ENCODE data around the gene CMTR2. TPM values are rescaled to one million over a fixed set of nuclear protein-coding genes. Genes with fewer than 3 reads are reported as not detected.
"Not testable (repeated sequence)": the region's sequence is repeated elsewhere in the genome, so short reads cannot be mapped to it uniquely, and the experiment has no call there.

The CMTR2 gene, protein sequence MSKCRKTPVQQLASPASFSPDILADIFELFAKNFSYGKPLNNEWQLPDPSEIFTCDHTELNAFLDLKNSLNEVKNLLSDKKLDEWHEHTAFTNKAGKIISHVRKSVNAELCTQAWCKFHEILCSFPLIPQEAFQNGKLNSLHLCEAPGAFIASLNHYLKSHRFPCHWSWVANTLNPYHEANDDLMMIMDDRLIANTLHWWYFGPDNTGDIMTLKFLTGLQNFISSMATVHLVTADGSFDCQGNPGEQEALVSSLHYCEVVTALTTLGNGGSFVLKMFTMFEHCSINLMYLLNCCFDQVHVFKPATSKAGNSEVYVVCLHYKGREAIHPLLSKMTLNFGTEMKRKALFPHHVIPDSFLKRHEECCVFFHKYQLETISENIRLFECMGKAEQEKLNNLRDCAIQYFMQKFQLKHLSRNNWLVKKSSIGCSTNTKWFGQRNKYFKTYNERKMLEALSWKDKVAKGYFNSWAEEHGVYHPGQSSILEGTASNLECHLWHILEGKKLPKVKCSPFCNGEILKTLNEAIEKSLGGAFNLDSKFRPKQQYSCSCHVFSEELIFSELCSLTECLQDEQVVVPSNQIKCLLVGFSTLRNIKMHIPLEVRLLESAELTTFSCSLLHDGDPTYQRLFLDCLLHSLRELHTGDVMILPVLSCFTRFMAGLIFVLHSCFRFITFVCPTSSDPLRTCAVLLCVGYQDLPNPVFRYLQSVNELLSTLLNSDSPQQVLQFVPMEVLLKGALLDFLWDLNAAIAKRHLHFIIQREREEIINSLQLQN
- 20.7 and 21.1 TPM in 2 replicates for total RNA-seq

DNA sequence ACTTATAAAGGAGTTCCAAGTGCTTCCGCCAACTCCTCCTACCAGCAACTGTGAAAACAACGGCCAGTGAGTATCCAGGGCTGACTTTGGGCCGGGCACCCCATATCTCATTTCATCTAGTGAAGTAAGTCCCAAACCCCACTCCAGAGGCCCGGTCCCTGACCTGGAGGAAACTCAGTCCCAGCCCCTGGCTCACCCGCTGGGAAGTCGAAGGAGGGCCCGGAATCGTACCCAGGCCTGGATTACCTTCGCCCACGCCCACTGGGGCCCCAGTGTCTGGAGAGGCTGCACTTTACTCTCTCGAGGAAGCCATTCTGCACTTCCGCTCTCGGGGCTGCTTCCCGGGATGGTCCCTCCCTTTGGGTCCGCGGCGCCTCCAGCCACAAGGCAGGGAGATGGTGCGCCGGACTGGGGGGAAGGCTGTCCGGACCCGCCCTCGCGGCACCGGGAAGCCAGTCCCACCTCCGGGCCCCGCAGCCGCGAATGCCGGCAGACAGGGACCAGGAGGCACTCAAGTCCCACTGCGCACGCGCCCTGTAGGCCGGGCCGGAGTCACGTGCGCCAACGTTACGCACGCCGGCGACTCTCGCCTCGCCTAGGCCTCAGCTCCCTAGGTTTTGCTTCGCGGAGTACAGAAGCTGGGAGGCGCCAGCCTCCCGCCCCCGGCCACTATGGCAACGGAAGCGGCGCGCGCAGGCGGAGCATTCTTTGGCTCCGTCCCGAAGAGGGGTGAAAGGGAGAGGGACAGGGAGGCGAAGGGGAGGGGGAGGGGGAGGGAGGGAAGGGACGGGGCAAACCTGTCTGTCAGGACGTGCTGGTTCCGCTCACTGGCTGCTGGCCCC, at the start of gene CMTR2:
TSS of gene CMTR2 (minus strand) at position 513 of the 842 bp plus-strand sequence. CDS start 3,482 bp downstream, outside the sequence.
- intact Hi-C loops (cut with micrococcal nuclease): loop anchor here (1.0 to 5.0 kb wide), 4 partner anchors 173 to 803 kb away; partner anchors contain the start of genes DHX38, TXNL4B, VAC14 and ZNF23

DNA sequence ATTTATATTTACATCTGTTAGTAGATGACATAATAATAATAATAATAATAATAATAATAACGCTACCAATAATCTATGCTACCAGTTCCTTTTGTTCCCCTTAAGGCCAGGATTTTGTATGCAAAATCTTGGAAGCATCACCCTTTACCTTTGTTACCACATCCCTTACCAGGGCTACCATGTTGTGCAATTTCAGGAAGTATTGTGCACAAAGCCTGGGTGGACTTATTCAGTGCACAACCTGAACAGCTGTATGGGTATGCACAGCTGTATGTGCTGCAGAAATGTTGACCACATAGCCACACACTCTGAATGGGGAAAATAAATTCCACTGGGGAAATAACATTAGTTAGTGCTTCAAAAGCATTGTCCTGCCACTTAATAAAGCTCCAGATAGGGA, 49.4 kb upstream of the CMTR2 start:
- intact Hi-C loops (cut with micrococcal nuclease): no loop called here

DNA sequence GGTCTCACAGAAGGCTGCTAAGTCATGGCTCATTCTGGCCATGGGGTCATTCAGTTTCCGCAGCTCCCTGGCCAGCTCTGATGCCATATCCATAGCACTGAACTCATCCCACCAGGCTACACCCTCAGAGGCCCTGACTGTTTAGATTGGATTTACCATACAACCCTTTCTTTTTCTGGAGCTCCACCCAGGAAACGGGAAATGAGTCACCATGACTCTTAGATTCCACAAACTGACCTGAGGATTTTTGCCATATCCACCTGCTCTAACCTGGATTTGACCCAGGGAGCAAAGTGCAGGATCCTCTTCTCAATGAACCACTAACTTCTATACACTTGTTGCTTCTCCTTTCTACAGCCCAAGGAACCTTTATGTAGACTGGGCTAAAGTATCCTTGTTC, 49.0 kb upstream of the CMTR2 start:
- intact Hi-C loops (cut with micrococcal nuclease): no loop called here

DNA sequence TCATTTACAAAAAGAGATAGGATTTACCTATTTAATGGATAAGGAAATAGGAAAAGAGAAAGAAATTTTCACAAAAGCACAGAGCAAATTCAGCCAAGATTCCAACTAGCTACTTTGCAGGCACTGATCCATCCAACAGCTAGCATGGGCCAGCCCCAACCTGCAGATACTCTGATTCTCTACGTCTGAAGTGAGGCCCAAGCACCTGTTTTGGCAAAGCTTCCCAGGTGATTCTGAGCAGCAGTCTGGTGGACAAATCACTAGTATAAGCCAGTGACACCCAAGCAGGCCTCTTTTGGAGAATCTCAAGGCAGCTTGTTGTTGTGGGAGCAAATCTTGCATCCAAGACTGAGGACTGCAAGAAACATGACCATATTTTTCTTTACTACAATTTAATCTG, 48.4 kb upstream of the CMTR2 start:
- intact Hi-C loops (cut with micrococcal nuclease): no loop called here

DNA sequence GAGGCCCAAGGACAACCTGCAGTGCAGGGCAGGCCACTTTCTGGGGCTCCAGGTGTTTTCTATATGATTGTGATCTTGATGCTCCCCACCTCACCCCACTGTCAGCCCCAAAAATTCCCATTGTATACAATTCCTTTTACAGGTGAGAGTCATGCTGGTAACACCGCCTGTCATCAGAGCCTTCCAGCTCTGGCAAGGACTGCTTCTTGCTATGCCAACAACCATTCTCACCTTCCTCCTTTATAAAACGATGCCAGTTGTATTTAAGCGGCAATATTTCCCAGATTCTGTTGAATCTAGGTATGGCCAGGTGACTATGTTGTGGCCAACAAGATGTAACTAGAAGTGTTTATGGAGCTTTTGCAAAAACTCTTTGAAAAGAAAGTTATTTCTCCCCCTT, 38.9 kb upstream of the CMTR2 start:
- intact Hi-C loops (cut with micrococcal nuclease): no loop called here

DNA sequence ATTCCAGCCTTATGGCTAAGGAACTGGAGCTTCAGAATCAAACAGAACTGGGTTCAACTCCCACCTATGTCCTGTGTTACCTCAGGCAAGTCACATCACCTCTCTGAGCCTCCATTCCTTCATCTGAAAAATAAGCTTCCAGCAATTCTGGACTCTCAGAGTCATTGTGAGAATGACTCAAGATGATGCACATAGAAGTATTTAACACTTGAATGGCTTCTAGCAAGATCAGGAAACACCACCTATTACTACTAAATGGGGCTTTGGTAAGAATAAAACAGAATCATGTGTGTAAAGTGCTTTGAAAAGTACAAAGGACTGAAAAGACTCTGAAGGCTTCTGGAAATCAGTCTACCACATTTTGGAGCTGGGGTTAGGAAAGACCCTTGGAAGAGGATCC, 38.5 kb upstream of the CMTR2 start:
- intact Hi-C loops (cut with micrococcal nuclease): no loop called here

DNA sequence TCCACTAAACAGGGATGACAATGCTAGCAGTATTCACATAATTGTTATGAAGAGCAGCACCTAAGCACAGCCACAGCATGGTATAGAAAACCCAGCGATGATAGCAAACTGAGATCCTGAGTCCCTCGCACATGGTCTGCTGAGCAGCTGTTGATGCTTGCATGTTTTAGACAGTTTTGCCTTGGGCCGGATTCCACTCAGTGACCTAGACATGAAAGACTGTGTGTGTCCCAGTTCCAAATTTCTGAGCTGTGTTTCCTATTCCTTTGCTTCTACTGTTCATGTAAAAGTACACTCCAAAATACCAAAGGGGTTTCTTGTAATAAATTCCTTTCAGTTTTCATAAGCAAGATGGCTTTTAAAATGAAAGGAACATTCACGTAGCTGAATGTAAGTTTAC, 30.8 kb upstream of the CMTR2 start:
- intact Hi-C loops (cut with micrococcal nuclease): no loop called here

DNA sequence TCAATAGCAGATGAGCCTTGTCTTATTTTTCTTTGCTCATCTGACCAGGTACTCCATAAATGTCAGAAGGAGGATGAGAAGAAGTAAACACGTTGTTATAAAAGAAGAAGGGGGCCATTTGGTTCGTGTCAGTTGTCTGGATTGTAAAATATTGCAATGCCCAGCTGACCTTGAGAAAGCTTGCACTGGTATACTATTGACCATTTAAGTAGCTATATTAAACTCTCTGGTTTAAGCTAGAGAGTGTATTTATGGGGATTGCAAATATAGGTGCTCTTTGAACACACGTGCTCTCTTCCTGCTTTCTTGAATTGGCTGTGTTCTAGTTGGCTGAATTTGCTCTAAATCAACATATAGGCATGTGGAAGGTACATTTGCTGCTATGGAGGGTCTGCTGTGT, 26.1 kb upstream of the CMTR2 start:
- intact Hi-C loops (cut with micrococcal nuclease): no loop called here

DNA sequence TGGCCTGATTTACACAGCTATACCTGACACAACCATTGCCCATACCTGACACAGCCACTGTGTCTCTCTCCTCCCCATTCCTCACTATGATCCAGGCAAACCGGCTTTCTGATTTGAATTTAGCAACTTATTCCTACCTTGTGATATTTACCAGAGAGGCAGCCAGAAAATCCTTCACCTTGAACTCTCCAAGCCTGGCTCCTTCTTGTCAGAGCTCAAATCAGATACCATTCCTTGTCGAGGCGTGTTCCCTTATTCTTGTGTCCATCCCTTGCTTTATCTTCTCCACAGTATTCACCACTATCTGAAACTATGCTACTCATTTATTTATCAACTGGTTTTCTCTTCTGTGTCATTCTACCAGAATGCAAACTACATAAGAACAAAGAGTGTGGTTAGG, 24.4 kb upstream of the CMTR2 start:
- intact Hi-C loops (cut with micrococcal nuclease): not testable (repeated sequence)

DNA sequence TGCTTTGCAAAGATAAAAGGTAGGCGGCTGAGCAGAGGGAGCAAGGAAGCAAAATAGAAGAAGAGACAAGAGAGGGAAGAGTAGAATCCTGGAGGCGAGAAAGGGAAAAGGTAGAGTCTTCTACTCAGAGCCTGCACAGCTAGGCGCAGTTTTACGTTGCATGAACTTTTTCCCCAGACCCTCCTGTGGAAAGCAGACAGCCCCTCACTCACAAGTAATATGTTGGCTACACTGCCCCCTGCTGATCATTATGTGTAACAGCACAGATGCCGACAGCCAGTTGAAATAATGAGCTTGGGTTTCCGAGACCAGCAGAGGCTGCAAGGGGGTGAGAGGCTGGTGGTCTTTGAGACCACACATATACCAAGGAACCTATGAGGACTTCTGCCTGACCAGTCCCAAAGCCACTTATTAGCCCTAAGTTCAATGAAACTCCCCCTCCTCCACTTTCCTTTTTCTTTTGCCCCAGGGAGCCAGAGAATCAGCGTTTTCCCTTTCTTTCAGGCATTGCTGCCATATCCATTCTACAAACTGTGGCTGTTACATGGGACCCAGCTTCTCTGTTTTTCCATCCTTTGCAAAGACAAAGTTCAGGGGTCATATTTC, 22.5 kb upstream of the CMTR2 start:
- intact Hi-C loops (cut with micrococcal nuclease): no loop called here

DNA sequence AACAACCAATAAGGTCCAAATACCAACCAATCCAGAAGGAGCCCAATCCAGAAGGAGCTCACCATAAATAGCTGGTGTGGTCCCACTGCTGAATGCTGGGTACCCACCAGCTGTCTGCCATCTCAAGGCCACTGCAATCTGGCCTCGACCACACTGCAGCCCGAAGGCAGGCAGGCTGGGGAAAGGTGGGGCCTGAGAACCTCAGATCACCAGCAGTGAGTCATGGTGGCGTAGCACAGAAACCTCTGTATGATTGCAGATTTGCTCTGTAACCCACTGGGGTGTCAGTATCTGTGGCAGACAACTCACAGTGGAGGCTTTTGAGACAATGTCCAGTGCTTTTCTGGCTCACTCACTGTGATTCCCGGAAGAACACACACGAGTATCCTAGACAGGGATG, 14.7 kb upstream of the CMTR2 start:
- intact Hi-C loops (cut with micrococcal nuclease): no loop called here

DNA sequence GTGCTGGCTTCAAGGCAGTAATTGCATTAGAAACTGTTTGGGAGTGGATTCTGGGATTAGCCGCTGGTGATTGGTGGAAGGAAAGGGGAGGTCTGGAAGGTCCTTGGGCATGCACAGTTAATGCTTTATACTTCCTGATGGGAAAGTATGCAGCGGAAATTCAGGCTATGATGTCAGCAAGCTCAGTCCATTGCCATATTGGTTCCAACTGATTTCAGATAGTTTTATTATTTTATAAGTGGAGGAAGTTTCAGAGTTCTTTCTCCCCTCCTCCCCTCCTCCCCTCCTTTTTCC, 8.1 kb upstream of the CMTR2 start:
- intact Hi-C loops (cut with micrococcal nuclease): no loop called here

DNA sequence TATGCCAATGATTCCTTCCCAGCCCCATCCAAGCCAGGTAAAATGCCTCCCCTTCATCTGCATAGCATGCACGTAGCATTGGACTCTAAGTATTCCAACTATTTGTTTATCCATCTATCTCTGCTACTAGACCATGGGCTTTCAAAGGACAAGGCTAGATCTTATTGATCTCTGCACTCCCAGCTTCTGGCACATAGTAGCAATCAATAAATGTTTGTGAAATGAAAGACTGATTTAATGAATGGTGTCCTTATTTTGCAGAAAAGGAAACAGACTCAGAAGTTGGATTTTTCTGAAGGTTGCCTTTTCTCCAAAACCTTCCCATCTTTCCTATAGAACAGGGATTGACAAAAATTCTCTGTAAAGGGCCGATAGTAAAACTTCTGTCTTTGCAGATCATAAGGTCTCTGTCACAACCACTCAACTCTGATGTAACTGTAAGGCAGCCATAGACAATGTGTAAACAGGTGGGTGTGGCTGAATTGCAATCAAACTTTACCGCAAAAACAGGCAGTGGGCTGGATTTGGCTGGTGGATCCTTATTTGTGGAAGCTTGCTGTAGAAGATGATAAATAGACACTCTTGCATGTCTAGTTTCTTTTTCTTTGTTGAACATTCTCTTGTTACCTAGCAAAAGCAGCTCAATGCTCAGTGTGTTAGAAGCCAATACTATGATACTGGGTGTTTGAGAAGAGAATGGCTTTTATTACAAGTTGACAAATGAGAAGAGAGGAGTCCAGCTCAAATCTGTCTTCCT, 7.6 kb upstream of the CMTR2 start:
- intact Hi-C loops (cut with micrococcal nuclease): no loop called here

DNA sequence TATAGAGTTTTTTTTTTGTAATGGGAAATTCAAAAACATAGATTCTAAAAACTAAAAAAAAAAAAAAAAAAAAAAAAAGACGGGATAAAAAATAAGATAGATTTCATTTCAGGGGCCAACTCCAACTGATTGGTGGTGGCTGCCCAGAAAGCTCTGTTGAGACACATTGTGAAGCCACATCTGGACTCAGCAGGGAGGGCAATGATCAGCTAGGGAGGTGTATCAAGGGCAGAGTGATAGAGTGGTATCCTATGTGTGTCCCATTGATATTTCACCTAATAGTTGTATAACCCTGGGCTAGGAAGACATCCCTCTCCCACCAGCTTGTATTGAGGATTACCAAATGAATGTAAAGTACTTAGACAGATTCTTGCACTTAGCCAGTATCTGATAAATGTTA, 6.7 kb upstream of the CMTR2 start:
- intact Hi-C loops (cut with micrococcal nuclease): no loop called here

DNA sequence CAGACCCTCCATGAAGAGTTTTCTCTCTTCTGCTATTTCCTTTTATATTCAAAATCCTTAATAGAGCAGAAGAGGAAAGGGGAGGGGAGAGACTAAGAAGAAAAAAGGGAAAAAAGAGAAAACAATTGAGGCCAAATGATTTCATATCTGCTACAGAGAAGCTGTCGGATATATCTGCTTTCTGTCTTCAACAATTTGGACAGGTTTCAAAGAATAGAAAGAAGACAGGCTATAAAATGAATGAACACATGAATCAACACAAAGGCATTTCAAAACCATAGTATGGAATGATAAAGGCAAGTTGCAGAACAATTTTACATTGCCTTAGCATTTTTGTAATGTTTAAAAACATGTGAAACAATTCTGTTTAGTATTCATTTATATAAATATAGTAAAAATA, 4.7 kb upstream of the CMTR2 start:
- intact Hi-C loops (cut with micrococcal nuclease): no loop called here

DNA sequence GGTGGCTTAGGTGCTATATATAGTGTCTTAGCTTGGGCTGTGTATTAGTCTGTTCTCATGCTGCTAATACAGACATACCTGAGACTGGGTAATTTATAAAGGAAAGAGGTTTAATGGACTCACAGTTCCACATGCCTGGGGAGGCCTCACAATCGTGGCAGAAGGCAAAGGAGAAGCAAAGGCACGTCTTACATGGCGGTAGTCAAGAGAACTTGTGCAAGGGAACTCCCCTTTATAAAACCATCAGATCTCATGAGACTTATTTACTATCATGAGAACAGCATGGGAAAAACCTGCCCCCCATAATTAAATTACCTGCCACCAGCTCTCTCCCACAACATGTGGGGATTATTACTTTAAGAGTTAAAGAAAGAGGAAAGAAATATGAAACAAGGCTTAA, 2.9 kb upstream of the CMTR2 start:
- intact Hi-C loops (cut with micrococcal nuclease): not testable (repeated sequence)

DNA sequence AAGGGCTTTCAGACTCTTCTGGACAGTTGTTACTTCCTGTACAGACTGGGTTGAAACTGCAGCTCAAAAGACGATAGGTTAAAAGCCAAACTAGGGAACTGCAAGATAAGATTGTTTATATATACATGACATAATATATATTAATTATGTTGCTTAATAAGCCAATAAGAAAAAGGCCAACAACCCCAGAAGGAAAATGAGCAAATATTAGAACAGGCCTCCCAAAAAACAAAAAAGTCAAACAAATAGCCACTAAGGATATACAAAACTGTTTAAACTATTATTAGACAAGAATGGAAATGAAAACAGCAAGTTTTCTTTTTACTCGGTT, 495 bp upstream of the CMTR2 start:
- intact Hi-C loops (cut with micrococcal nuclease): loop anchor here (1.0 to 5.0 kb wide), 4 partner anchors 173 to 803 kb away; partner anchors contain the start of genes DHX38, TXNL4B, VAC14 and ZNF23

DNA sequence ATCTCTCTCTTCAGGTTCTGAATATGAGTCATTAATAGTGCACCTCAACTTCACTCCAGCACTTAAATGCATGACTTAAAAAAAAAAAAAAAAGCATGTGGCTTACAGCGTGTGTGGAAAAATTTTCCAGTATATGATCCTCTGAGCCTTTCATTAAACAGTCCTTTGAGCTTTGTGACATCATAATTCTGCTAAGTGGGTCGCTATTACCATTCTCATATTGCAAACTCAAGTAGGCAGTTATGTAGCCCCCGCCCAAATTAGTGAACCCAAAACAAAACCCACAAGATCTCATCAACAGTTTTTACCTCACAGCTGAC, 672 bp downstream of the CMTR2 start:
- intact Hi-C loops (cut with micrococcal nuclease): loop anchor here (5.0 kb wide), 2 partner anchors 174 to 804 kb away; partner anchors contain the start of genes DHX38, TXNL4B and ZNF23

DNA sequence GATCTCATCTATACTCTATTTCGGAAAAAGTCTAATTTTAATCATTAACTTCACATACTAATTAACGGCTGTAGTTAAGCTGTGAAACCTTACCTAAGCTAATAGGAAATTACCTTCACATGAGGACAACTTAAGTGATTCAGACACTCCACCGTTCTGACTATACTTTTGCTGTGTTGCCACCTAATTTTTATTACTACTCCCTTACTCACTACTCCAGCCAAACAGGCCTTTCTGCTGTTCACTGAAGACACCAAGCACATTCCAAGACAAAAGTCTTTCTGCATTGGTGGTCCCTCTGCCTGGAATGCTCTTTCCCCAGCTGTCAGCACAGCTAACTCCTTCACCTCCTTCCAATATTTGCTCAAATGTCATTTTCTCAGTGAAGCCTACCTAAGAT, 1.3 kb downstream of the CMTR2 start:
- intact Hi-C loops (cut with micrococcal nuclease): loop anchor here (5.0 kb wide), 2 partner anchors 174 to 804 kb away; partner anchors contain the start of genes DHX38, TXNL4B and ZNF23

DNA sequence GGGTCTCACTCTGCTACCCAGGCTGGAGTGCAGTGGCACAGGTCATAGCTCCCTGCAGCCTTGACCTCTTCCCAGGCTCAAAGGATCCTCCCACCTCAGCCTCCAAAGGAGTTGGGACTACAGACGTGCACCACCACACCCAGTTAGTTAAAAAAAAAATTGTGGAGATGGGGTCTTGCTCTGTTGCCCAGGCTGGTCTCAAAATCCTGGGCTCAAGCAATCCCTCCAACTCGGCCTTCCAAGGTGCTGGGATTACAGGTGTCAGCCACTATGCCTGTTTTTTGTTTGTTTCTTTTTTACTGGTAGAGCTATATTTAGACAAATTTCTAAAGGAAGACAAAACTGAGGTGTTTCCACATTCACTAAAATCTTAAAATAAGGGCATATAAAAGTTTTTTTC, 1.7 kb downstream of the CMTR2 start:
- intact Hi-C loops (cut with micrococcal nuclease): loop anchor here (5.0 kb wide), 2 partner anchors 175 to 805 kb away; partner anchors contain the start of genes DHX38, TXNL4B and ZNF23

DNA sequence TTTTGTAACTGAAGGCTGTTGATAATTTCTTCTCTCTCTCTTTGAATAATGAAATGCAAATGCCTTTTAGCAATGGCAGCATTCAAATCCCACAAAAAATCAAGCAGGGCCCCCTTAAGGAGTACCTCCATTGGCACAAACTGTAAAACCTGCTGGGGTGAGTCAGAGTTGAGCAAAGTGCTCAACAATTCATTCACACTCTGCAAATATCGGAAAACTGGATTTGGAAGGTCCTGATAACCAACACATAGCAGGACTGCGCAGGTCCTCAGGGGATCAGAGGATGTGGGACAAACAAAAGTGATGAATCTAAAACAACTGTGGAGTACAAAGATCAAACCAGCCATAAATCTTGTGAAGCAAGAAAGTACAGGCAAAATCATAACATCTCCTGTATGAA, 5.6 kb downstream of the CMTR2 start:
- intact Hi-C loops (cut with micrococcal nuclease): no loop called here
